ENCODE data around the gene MUCL3. TPM values are rescaled to one million over a fixed set of nuclear protein-coding genes. Genes with fewer than 3 reads are reported as not detected.

MUCL3 gene
- total and polyA plus RNA-seq, 10 of the 15 experiments (the other 5 are each of a cell fraction or from before 2014, with no cell fraction given): 0.03 to 1.4 (median 0.61) TPM

DNA sequence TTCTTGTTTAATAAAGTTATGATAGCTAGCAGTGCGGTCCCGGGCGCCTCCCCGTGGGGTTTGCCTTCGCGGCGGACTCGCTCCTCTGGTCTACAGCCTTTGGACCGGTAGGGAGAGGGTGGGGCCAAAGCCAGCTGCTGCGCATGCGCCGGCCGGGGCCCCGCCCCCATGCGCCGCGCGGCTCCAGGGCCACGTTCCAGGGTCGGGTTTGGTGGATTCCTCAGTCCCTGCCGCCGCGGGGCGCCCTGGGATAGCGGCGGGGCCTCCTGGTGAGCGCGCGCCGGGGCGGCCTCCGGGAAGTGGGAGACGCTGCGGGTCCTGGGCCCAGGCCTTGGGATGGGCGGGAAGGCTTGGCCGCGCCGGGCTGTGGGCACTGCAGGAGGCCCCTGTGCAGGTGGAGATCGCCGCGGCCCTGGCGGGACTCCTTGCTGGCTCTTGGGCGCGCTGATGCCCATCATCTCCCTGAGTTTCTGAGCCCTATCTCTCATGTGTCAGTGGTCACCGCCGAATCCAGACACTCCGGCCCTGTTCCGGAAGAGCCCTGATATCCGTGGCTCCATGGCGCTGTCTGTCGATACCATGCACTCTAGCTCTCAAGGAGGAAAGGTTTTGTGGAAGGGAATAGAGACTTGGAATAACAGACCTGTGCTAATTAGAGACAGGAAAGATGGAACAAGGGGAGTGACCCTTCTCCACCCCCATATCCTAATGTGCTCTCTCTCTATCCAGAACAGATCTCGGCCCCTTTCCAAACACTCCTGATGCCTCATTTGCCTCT is 26.5 kb upstream of the MUCL3 start, which contains the start of gene VARS2 (continued):
- no peak for TF ChIP-seq SUPT20H (IDR thresholded peaks at IDR 0.05; ENCODE audit: borderline replicate concordance, control insufficient read depth, low read depth, low read length)
- peak in 1 of 2 experiments; percentile 55; a peak in 2 of 4 replicates for TF ChIP-seq BHLHE40 (IDR thresholded peaks at IDR 0.05; ENCODE audit: borderline replicate concordance in 1 of 2, low read depth in 2 of 2, low read length in 1 of 2)
- no peak; the same call in 1 of the 2 replicates for TF ChIP-seq NFIC (IDR thresholded peaks at IDR 0.05; ENCODE audit: low read depth, low read length)
- no peak; the same call in 1 of the 2 replicates for TF ChIP-seq ZNF217 (IDR thresholded peaks at IDR 0.05)
- TF ChIP-seq, protein P1, sequence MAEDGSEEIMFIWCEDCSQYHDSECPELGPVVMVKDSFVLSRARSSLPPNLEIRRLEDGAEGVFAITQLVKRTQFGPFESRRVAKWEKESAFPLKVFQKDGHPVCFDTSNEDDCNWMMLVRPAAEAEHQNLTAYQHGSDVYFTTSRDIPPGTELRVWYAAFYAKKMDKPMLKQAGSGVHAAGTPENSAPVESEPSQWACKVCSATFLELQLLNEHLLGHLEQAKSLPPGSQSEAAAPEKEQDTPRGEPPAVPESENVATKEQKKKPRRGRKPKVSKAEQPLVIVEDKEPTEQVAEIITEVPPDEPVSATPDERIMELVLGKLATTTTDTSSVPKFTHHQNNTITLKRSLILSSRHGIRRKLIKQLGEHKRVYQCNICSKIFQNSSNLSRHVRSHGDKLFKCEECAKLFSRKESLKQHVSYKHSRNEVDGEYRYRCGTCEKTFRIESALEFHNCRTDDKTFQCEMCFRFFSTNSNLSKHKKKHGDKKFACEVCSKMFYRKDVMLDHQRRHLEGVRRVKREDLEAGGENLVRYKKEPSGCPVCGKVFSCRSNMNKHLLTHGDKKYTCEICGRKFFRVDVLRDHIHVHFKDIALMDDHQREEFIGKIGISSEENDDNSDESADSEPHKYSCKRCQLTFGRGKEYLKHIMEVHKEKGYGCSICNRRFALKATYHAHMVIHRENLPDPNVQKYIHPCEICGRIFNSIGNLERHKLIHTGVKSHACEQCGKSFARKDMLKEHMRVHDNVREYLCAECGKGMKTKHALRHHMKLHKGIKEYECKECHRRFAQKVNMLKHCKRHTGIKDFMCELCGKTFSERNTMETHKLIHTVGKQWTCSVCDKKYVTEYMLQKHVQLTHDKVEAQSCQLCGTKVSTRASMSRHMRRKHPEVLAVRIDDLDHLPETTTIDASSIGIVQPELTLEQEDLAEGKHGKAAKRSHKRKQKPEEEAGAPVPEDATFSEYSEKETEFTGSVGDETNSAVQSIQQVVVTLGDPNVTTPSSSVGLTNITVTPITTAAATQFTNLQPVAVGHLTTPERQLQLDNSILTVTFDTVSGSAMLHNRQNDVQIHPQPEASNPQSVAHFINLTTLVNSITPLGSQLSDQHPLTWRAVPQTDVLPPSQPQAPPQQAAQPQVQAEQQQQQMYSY (CRISPR knock-in tag; IDR thresholded peaks at IDR 0.05): no peak
- TF ChIP-seq NR2C2 (IDR thresholded peaks at IDR 0.05; ENCODE audit: borderline replicate concordance, control insufficient read depth, insufficient read length, low read depth): no peak
- no peak for TF ChIP-seq SKIL (IDR thresholded peaks at IDR 0.05; ENCODE audit: low read depth, poor library complexity, severe bottlenecking)
- no peak for TF ChIP-seq KDM1A (IDR thresholded peaks at IDR 0.05; ENCODE audit: borderline replicate concordance)
- peak; percentile 66; the same call in 1 of the 2 replicates for TF ChIP-seq PML (IDR thresholded peaks at IDR 0.05; ENCODE audit: low read length)
- no peak for TF ChIP-seq KLF5 (IDR thresholded peaks at IDR 0.05; ENCODE audit: partially characterized antibody)
- TF ChIP-seq EP300 (IDR thresholded peaks at IDR 0.05; ENCODE audit: borderline replicate concordance in 1 of 2, control insufficient read depth in 1 of 2, low read depth in 2 of 2, low read length in 2 of 2): no peak
- peak; percentile 52; the same call in 1 of the 2 replicates for TF ChIP-seq SMC3 (IDR thresholded peaks at IDR 0.05; ENCODE audit: borderline replicate concordance, low read length)
- TF ChIP-seq, protein P2, sequence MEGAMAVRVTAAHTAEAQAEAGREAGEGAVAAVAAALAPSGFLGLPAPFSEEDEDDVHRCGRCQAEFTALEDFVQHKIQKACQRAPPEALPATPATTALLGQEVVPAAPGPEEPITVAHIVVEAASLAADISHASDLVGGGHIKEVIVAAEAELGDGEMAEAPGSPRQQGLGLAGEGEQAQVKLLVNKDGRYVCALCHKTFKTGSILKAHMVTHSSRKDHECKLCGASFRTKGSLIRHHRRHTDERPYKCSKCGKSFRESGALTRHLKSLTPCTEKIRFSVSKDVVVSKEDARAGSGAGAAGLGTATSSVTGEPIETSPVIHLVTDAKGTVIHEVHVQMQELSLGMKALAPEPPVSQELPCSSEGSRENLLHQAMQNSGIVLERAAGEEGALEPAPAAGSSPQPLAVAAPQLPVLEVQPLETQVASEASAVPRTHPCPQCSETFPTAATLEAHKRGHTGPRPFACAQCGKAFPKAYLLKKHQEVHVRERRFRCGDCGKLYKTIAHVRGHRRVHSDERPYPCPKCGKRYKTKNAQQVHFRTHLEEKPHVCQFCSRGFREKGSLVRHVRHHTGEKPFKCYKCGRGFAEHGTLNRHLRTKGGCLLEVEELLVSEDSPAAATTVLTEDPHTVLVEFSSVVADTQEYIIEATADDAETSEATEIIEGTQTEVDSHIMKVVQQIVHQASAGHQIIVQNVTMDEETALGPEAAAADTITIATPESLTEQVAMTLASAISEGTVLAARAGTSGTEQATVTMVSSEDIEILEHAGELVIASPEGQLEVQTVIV (IDR thresholded peaks at IDR 0.05; ENCODE audit: borderline replicate concordance, partially characterized antibody): no peak
- no peak for TF ChIP-seq E2F8 (IDR thresholded peaks at IDR 0.05; ENCODE audit: low read depth, partially characterized antibody)
- TF ChIP-seq PAX5 (IDR thresholded peaks at IDR 0.05; ENCODE audit: borderline replicate concordance, low read depth, low read length): no peak
- no peak for TF ChIP-seq EZH2 (IDR thresholded peaks at IDR 0.05; ENCODE audit: borderline replicate concordance, control insufficient read depth, low read depth, low read length)
